ENCODE measurements around the gene FPGT. TPM values are rescaled to one million over a fixed set of nuclear protein-coding genes. Genes with fewer than 3 reads are reported as not detected.
"Not testable (repeated sequence)": the region's sequence is repeated elsewhere in the genome, so short reads cannot be mapped to it uniquely, and the experiment has no call there.

Gene FPGT
- total and polyA plus RNA-seq, 9 of the 15 experiments (the other 6 are each of a cell fraction or from before 2014, with no cell fraction given): 11.6 to 24.3 (median 22.5) TPM

- FAIRE-seq (no peak), ATAC-seq (no peak), DNase-seq (ENCODE audit: extremely low read depth in 1 of 4, low spot score in 3 of 4) (no peak)
- intact Hi-C loops (cut with micrococcal nuclease) (no loop called here), in situ Hi-C loops (cut with MboI) (no loop called here)
- Histone ChIP-seq H3K4me3 (no peak overlapping the region), H3K9me3 (replicated peaks; ENCODE audit: control insufficient read depth, insufficient read depth, low read depth, low read length) (no peaks in the 10 kb centered on the region), H3K4me2 (ENCODE audit: insufficient read depth, low read length) (no peak overlapping the region), H2AFZ (ENCODE audit: low read depth, low read length) (no peak overlapping the region), H3K36me3 (ENCODE audit: control insufficient read depth, insufficient read depth, low read length) (no peaks in the 10 kb centered on the region), H4K20me1 (replicated peaks; ENCODE audit: control insufficient read depth, insufficient read depth, low read length) (no peaks in the 10 kb centered on the region), H3K9ac (ENCODE audit: insufficient read depth in 1 of 2, low read depth in 2 of 2, low read length in 2 of 2) (no peak overlapping the region), H3K4me1 (replicated peaks in 1 of 2; ENCODE audit: control insufficient read depth in 2 of 2, insufficient read depth in 2 of 2, low read length in 2 of 2) (no peaks in the 10 kb centered on the region), H3K27ac (ENCODE audit: extremely low read depth, low read depth, low read length) (no peak overlapping the region), H3K9me1 (ENCODE audit: control insufficient read depth, insufficient read depth, low read length) (no peaks in the 10 kb centered on the region), H3K79me2 (ENCODE audit: control insufficient read depth, insufficient read depth, low read length) (no peaks in the 10 kb centered on the region), H3K27me3 (ENCODE audit: control insufficient read depth in 2 of 2, insufficient read depth in 2 of 2, low read length in 2 of 2) (no peaks in the 10 kb centered on the region)
- CTCF ChIA-PET (ENCODE audit: low intra/inter-chr PET ratio): no interaction called here
- no peak for TF ChIP-seq ZNF395 (CRISPR knock-in tag; IDR thresholded peaks at IDR 0.05)
- TF ChIP-seq TEAD2 (tag; IDR thresholded peaks at IDR 0.05): no peak
- no peak for TF ChIP-seq ZNF274 (IDR thresholded peaks at IDR 0.05; ENCODE audit: borderline replicate concordance, low read depth, low read length)
- TF ChIP-seq KAT8 (IDR thresholded peaks at IDR 0.05; ENCODE audit: low read depth): no peak
- TF ChIP-seq MLLT1 (IDR thresholded peaks at IDR 0.05): no peak
- TF ChIP-seq TEAD1 (CRISPR knock-in tag; IDR thresholded peaks at IDR 0.05): no peak
- no peak for TF ChIP-seq NR1H2 (CRISPR knock-in tag; IDR thresholded peaks at IDR 0.05)
- no peak for TF ChIP-seq KLF10 (CRISPR knock-in tag; IDR thresholded peaks at IDR 0.05)
- TF ChIP-seq ELK3 (CRISPR knock-in tag; IDR thresholded peaks at IDR 0.05): no peak
- BruUV-seq (replicated peaks): no TSS peak
- WGBS (ENCODE audit: insufficient coverage, low coverage, missing lambda C conversion rate): 1% methylated on average over 9 of the region's 22 CpGs
- POLR2A ChIA-PET: no interaction called here
Observed at GRCh38 chr1:74247881-74248528, 50.0 kb downstream of the FPGT start.

- H3K4me1 ChIP-seq (replicated peaks in 1 of 2; ENCODE audit: control insufficient read depth in 2 of 2, insufficient read depth in 2 of 2, low read length in 2 of 2); H3K9me1 ChIP-seq (ENCODE audit: control insufficient read depth, insufficient read depth, low read length); H4K20me1 ChIP-seq (replicated peaks; ENCODE audit: control insufficient read depth, insufficient read depth, low read length); H3K4me2 ChIP-seq (ENCODE audit: insufficient read depth, low read length); BruUV-seq (replicated peaks); in situ Hi-C loops (cut with MboI); H3K27me3 ChIP-seq (ENCODE audit: control insufficient read depth in 2 of 2, insufficient read depth in 2 of 2, low read length in 2 of 2); FAIRE-seq; H3K9me3 ChIP-seq (replicated peaks; ENCODE audit: control insufficient read depth, insufficient read depth, low read depth, low read length); ATAC-seq; H3K9ac ChIP-seq (ENCODE audit: insufficient read depth in 1 of 2, low read depth in 2 of 2, low read length in 2 of 2); H3K79me2 ChIP-seq (ENCODE audit: control insufficient read depth, insufficient read depth, low read length); H3K27ac ChIP-seq (ENCODE audit: extremely low read depth, low read depth, low read length); H3K4me3 ChIP-seq; CTCF ChIA-PET (ENCODE audit: low intra/inter-chr PET ratio); POLR2A ChIA-PET; H2AFZ ChIP-seq (ENCODE audit: low read depth, low read length); DNase-seq (ENCODE audit: extremely low read depth in 1 of 4, low spot score in 3 of 4); intact Hi-C loops (cut with micrococcal nuclease); H3K36me3 ChIP-seq (ENCODE audit: control insufficient read depth, insufficient read depth, low read length): not testable (repeated sequence)
- under 1% methylated on average over 19 of the region's 32 CpGs for WGBS (ENCODE audit: insufficient coverage, low coverage, missing lambda C conversion rate)
Observed at GRCh38 chr1:74253243-74253824, 55.3 kb downstream of the FPGT start.

All from K562 (cell line).